Osteocyte (in vitro differentiated cells): ENCODE data around the gene CD200R1. TPM values are rescaled to one million over a fixed set of nuclear protein-coding genes. Genes with fewer than 3 reads are reported as not detected.

Experiments used
- DNase-seq: peaks from one replicate; pipeline ENCODE4 v3.0.0; 2021; ENCODE audit warnings: mixed read lengths; ENCODE audit not compliant: unreplicated experiment; ENCODE audit errors: extremely low spot score
- H3K27ac Mint-ChIP-seq: one replicate; pipeline ENCODE4 v1.8.0; 2021; ENCODE audit warnings: mild to moderate bottlenecking, mixed read lengths; ENCODE audit not compliant: unreplicated experiment
- H3K27me3 Mint-ChIP-seq: one replicate; pipeline ENCODE4 v1.8.0; 2021; ENCODE audit warnings: mixed read lengths; ENCODE audit not compliant: unreplicated experiment
- H3K36me3 Mint-ChIP-seq: one replicate; pipeline ENCODE4 v1.8.0; 2021; ENCODE audit warnings: mixed read lengths; ENCODE audit not compliant: unreplicated experiment
- H3K4me1 Mint-ChIP-seq: one replicate; pipeline ENCODE4 v1.8.0; 2021; ENCODE audit warnings: mixed read lengths; ENCODE audit not compliant: unreplicated experiment
- H3K4me3 Mint-ChIP-seq: one replicate; pipeline ENCODE4 v1.8.0; 2021; ENCODE audit warnings: mild to moderate bottlenecking, moderate library complexity, mixed read lengths; ENCODE audit not compliant: unreplicated experiment
- H3K9me3 Mint-ChIP-seq: one replicate; pipeline ENCODE4 v1.8.0; 2021; ENCODE audit warnings: mixed read lengths; ENCODE audit not compliant: unreplicated experiment
- CTCF ChIP-seq: fragments of 200-600 bp; sonication (generic); IDR thresholded peaks from 2 replicates; pipeline ENCODE4 v1.5.0; 2021; ENCODE audit warnings: antibody characterized with exemption, mild to moderate bottlenecking, moderate library complexity
- long read RNA-seq: library from polyadenylated mRNA; unstranded; transcript quantifications from one replicate; pipeline ENCODE4 v2.0.0, GENCODE V29; 2021
- total RNA-seq: library from RNA; stranded (reverse); gene quantifications from 2 replicates; pipeline ENCODE4 v1.2.1, GENCODE V29; 2021

CD200R1 gene
- total RNA-seq, result not detected in 2 replicates
- long read RNA-seq, result 0 reads

DNA sequence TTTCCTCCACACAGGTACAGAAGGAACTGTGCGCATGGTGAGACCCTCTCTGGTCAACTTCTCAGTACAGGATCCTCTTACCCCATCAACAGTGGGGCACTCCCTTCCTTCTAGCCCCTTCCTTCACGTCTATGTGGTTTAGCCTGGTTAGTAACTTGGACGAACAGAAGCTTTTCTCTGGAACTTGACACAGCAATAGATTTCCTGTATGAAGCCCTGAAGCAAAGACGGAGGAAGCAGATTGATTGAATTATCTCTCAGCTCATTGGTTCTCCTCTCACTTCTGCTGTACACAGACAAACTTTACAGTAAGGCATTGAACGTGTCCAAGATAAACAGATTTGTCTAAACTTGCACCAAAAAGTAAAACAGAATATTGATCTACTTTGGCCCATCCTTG lies at the start of gene CD200R1:
Gene CD200R1 (minus strand): TSS at position 210 of the 400 bp plus-strand sequence. CDS start 246 bp downstream, outside the sequence.
- TF ChIP-seq CTCF, result no peak
- Mint-ChIP-seq H3K36me3 (no peaks in the 10 kb centered on the region), H3K27me3 (peaks cover 34% of the 10 kb centered on the region), H3K27ac (no peak within 1 kb of the TSS), H3K9me3 (no peaks in the 10 kb centered on the region), H3K4me3 (no peak within 1 kb of the TSS), H3K4me1 (peaks cover 4% of the 10 kb centered on the region)
- DNase-seq, result no peak

- no peaks in the 10 kb centered on the region for H3K9me3 Mint-ChIP-seq
- peaks cover 22% of the 10 kb centered on the region for H3K4me1 Mint-ChIP-seq
Observed at GRCh38 chr3:113021471-113021870, 46.6 kb upstream of the CD200R1 start.

DNA sequence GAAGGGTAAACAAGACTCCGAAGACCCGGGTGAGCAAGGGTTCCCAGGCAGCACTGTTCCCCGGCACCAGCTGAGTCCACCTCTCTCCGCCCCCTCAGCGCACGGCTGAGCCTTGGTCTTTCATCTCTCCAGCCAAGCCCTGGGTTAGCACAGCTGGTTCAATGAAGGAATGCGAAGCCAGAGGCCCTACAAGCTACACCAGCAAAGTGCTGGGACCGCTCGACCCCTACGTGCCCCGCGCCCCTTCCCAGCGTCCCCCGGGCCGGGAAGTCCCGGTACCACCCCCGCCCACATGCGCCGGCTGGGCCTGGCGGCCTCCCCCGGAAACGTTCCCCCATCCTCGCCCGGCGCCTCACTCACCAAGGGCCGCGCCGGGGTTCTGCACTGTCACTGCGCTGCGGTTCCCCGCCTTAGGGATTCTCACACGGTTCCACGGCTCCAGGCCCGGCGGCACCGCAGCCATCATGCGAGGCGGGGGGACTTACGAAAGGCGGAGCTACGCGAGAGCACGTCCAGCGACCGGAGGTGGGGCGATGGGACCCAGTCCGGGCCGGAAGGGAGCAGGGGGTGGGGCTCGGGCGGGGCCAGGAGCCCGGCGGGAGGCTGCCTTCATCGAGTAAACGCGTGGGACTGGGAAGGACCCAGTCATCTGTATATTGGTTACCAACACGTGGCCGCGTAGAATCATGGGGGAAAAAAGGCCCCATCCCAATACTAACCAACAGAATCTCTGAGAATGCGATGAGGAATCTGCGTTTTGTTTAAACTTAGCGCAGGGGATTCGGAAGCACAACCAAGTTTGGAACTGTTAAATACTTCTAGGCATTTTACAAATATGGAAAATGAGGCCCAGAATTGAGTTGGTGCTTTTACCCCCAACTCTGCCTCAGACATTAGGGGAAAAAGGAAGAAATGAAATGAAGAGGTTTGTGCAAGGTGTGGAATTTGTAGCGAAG lies 44.6 kb upstream of the CD200R1 start:
- no peak for TF ChIP-seq CTCF
- H3K27ac Mint-ChIP-seq, result peak overlapping the region; percentile 84

More at GRCh38 chr3:113021471-113021870, 46.6 kb upstream of the CD200R1 start:
- H3K27ac Mint-ChIP-seq, result no peak overlapping the region
- no peak for TF ChIP-seq CTCF
- H3K27me3 Mint-ChIP-seq, result no peaks in the 10 kb centered on the region
- no peak for DNase-seq
- no peak overlapping the region for H3K4me3 Mint-ChIP-seq
- H3K36me3 Mint-ChIP-seq, result no peaks in the 10 kb centered on the region

GRCh38 chr3:113018536-113019181 lies 43.8 kb upstream of the CD200R1 start:
- H3K9me3 Mint-ChIP-seq, result no peaks in the 10 kb centered on the region
- H3K27ac Mint-ChIP-seq, result peak overlapping the region; percentile 84
- no peak for DNase-seq
- H3K36me3 Mint-ChIP-seq, result peaks cover 14% of the 10 kb centered on the region
- no peaks in the 10 kb centered on the region for H3K27me3 Mint-ChIP-seq
- peak overlapping the region; percentile 93 for H3K4me3 Mint-ChIP-seq
- peaks cover 22% of the 10 kb centered on the region for H3K4me1 Mint-ChIP-seq
- no peak for TF ChIP-seq CTCF

More for the DNA sequence above, 44.6 kb upstream of the CD200R1 start:
- Mint-ChIP-seq H3K4me3 (peak overlapping the region; percentile 93), H3K9me3 (no peaks in the 10 kb centered on the region), H3K36me3 (peaks cover 12% of the 10 kb centered on the region), H3K4me1 (peaks cover 22% of the 10 kb centered on the region), H3K27me3 (no peaks in the 10 kb centered on the region)
- peak; percentile 94 for DNase-seq

DNA sequence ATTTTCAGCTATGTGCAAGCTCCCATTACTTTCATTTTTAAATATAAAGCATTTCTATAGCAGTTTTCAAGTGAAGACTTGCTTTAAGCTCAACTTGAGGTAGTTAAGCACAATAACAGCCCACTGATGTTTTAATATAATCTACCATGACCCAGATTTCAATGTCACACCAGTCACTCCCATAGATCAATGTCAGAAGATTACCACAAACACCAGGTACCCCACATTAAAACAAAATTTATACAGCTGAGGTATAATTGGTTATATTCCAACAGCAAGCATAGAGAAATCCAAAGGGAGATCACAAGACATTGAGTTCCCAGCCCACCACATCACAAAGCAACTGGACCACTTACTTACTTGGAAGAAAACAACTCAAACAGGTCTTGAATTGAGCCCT lies 38.7 kb upstream of the CD200R1 start:
- no peak for DNase-seq
- H3K4me1 Mint-ChIP-seq, result peaks cover 11% of the 10 kb centered on the region
- H3K4me3 Mint-ChIP-seq, result no peak overlapping the region
- TF ChIP-seq CTCF, result no peak
- H3K9me3 Mint-ChIP-seq, result no peaks in the 10 kb centered on the region
- no peak overlapping the region for H3K27ac Mint-ChIP-seq
- H3K36me3 Mint-ChIP-seq, result peaks cover 54% of the 10 kb centered on the region
- no peaks in the 10 kb centered on the region for H3K27me3 Mint-ChIP-seq
